ENCODE results near the gene COL18A1.

The COL18A1 gene

GRCh38 chr21:45516071-45516670, 111.2 kb downstream of the COL18A1 start:
- ATAC-seq: no peak

GRCh38 chr21:45516671-45517151, 111.7 kb downstream of the COL18A1 start:
- TF ChIP-seq CSRNP3 (CRISPR knock-in tag; IDR thresholded peaks at IDR 0.05) (no peak), TOX (CRISPR knock-in tag; IDR thresholded peaks at IDR 0.05; ENCODE audit: borderline replicate concordance) (no peak), GLIS3 (CRISPR knock-in tag; IDR thresholded peaks at IDR 0.05) (no peak), CREB5 (CRISPR knock-in tag; IDR thresholded peaks at IDR 0.05; ENCODE audit: low read depth) (no peak), TSHZ2 (CRISPR knock-in tag; IDR thresholded peaks at IDR 0.05) (no peak), RARB (CRISPR knock-in tag; IDR thresholded peaks at IDR 0.05) (no peak), PATZ1 (CRISPR knock-in tag; IDR thresholded peaks at IDR 0.05; ENCODE audit: borderline replicate concordance) (no peak), ISL1 (CRISPR knock-in tag; IDR thresholded peaks at IDR 0.05) (no peak), OSR1 (CRISPR knock-in tag; IDR thresholded peaks at IDR 0.05) (no peak), SNAI2 (CRISPR knock-in tag; IDR thresholded peaks at IDR 0.05) (no peak)
- no peak for ATAC-seq

More at GRCh38 chr21:45516071-45516670, 111.2 kb downstream of the COL18A1 start:
- TF ChIP-seq TCF4 (CRISPR knock-in tag; IDR thresholded peaks at IDR 0.05; ENCODE audit: borderline replicate concordance): no peak
- TF ChIP-seq ZC3H10 (CRISPR knock-in tag; IDR thresholded peaks at IDR 0.05): no peak
- TF ChIP-seq ZFP3 (CRISPR knock-in tag; IDR thresholded peaks at IDR 0.05): no peak
- TF ChIP-seq PPARA (CRISPR knock-in tag; IDR thresholded peaks at IDR 0.05; ENCODE audit: borderline replicate concordance): no peak
- no peak for TF ChIP-seq ESRRG (CRISPR knock-in tag; IDR thresholded peaks at IDR 0.05)
- no peak for TF ChIP-seq CSDC2 (CRISPR knock-in tag; IDR thresholded peaks at IDR 0.05)
- TF ChIP-seq ZFP30 (CRISPR knock-in tag; IDR thresholded peaks at IDR 0.05): no peak
- TF ChIP-seq ZNF8 (CRISPR knock-in tag; IDR thresholded peaks at IDR 0.05): no peak
- no peak for TF ChIP-seq CREB5 (CRISPR knock-in tag; IDR thresholded peaks at IDR 0.05; ENCODE audit: low read depth)
- TF ChIP-seq GLIS3 (CRISPR knock-in tag; IDR thresholded peaks at IDR 0.05): no peak

- ATAC-seq: no peak
- no peak for TF ChIP-seq TCF4 (CRISPR knock-in tag; IDR thresholded peaks at IDR 0.05; ENCODE audit: borderline replicate concordance)
- no peak for TF ChIP-seq SNAI2 (CRISPR knock-in tag; IDR thresholded peaks at IDR 0.05)
- no peak for TF ChIP-seq ISL1 (CRISPR knock-in tag; IDR thresholded peaks at IDR 0.05)
- no peak for TF ChIP-seq CSRNP3 (CRISPR knock-in tag; IDR thresholded peaks at IDR 0.05)
- TF ChIP-seq OSR1 (CRISPR knock-in tag; IDR thresholded peaks at IDR 0.05): no peak
- no peak for TF ChIP-seq PPARA (CRISPR knock-in tag; IDR thresholded peaks at IDR 0.05; ENCODE audit: borderline replicate concordance)
- no peak for TF ChIP-seq ZC3H10 (CRISPR knock-in tag; IDR thresholded peaks at IDR 0.05)
- TF ChIP-seq POU6F1 (CRISPR knock-in tag; IDR thresholded peaks at IDR 0.05; ENCODE audit: borderline replicate concordance, low read depth): no peak
- no peak for TF ChIP-seq ARNTL (CRISPR knock-in tag; IDR thresholded peaks at IDR 0.05; ENCODE audit: borderline replicate concordance, low read depth)
- TF ChIP-seq BACH2 (CRISPR knock-in tag; IDR thresholded peaks at IDR 0.05; ENCODE audit: borderline replicate concordance): no peak
- no peak for TF ChIP-seq ZFP3 (CRISPR knock-in tag; IDR thresholded peaks at IDR 0.05)
- no peak for TF ChIP-seq RARB (CRISPR knock-in tag; IDR thresholded peaks at IDR 0.05)
- no peak for TF ChIP-seq TOX (CRISPR knock-in tag; IDR thresholded peaks at IDR 0.05; ENCODE audit: borderline replicate concordance)
Measured at GRCh38 chr21:45517249-45518065, 112.5 kb downstream of the COL18A1 start.
